SW480 (cell line): ENCODE measurements around the gene ABCF1.

Experiments used
- DNase-seq: peaks from one replicate; pipeline ENCODE4 v3.0.0-alpha.2; 2016; ENCODE audit warnings: low spot score

ABCF1 gene

DNA sequence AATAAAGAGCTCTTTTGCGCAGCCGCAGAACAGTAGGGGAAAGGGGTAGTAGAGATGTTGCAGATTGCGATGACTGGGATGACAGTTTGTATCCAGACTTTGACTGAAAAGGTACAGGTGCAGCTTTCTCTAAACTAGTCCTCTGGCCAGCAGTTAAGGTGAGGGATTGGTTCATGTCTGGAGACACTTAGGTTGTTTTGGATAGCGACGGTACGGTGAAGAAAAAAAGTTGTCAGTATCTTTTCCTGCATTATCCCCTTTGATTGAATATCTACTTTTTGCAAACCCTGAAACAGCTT, 13.6 kb upstream of the ABCF1 start:
- DNase-seq, result no peak

DNA sequence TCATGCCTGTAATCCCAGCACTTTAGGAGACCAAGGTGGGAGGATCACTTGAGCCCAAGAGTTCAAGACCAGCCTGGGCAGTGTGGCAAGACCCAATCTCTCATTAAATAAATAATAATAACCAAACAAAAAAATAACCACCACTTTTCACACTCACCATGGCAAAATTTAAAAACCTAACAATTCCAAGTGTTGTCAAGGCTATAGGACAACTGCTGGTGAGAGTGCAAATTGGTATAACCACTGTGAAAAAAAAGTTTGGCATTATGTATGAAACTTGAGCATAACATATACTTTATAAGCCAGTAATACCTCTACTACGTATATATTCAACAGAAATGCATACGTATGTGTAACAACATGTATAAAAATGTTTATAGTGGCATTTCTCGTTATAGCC, 10.3 kb upstream of the ABCF1 start:
- DNase-seq, result no peak

DNA sequence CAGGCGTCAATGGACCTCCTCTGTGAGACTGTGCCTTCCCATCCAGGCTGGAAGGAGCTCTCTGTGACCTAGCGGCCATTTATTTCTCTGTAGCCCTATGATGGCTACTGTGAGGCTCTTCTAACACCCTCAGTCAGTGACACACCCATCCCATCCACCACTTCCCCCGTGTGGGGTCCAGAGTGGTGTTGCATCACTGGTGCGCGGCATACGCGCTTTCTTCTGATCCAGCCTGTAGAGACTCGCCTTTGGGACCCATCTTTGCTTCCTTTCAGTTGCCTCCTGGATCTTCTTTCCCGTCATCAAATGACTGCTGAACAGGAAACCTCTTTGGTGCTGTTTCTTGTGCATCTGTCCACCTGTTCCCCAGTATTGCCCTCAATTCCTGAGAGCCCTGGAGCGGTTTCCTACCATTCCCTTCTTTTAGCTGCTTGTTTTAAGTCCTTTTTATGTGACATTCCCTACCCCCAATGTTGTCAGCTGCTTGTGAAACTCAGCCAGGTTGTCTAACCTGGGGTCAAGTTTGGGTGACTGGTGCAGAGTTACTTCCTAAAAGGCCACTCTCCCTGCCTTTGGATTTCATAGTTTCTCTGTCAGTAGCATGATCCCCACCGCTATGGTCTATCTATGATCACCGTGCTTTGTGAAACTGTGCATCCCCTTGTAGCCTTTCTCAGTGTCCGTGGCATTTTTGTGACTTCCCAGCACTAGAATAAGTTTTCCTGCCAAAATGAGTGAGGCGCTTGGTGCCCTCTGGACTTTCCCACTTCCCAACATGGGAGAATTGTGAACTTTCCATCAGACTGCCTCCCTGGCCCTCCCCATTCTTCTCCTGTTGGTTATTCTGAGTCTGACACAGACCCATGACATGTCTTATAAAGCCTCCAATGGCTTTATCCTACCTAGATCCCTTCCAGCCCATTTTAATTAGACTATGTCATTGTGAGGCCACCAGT, 8.5 kb upstream of the ABCF1 start:
- DNase-seq, result no peak

DNA sequence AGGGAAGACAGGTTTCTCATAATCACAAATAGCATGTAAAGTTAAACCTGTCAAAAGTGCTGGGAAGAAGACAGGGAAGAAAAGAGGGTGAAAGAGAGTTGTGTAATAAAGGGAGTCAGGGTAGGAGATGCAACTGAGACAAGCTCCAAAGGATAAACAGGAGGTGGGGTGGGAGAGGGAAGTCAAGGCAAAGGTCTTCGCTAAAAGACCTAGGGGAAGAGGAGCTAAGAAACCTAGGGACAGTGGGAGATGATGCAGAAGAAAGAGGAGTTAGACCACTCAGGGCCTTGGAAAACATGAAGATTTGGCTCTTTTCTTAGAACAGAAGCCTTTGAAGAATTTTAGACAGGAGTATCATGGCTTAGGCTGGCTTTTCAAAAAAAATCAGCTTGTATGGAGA, 7.1 kb upstream of the ABCF1 start:
- DNase-seq, result no peak

DNA sequence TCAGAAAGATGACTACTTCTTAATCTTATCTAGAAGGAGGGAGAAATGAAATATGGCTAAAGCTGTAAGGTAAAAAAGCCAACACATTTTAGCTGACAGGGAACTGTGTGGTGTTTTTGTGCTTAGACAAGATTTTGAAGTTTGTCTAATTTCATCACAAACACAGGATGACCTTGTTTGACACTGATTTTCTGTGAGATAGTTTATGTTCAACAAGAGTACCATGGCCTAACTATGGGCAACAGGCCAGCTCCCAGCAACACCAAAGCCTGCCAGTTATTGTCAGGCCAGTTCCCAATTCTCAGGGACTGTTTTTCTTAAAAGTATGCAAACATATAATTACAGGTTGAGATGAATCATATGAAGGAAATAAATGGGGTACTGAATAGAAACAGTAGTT, 5.5 kb upstream of the ABCF1 start:
- no peak for DNase-seq

DNA sequence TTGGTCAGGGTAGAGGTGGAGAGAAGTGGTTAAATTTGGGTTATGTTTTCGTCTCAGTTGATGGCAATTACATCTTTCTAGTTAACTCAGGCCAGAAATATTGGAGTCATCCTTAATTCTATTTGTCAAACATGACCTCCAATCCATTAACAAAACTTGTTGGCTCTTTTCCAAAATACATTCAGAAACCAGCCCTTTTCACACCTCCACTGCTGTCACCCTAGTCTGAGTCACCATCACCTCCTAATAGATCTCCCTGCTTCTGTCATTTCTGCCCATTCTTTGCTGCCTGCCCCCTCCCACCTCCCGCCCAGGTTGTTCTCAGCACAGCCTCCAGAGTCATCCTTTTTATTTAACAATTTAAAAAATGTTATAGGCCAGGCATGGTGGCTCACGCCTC, 3.0 kb upstream of the ABCF1 start:
- DNase-seq, result no peak

DNA sequence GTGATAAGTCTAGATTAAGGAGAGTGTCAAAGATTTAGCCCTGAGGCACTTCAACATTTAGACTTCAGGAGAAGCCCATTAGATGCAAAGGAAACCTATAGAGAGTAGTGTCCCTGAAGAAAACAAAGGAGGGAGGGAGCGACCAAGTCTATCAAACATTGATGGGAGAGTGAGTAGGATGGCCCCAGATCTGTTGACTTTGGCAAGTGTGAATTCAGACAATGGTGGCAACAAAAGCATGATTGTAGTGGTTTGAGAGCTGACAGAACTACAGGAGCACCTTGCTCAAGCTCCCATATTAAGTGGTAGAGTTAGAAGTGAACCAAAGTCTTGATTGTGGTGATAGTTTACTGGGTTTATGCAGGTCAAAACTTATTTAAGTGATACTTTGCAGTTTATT, 979 bp upstream of the ABCF1 start:
- DNase-seq, result no peak

DNA sequence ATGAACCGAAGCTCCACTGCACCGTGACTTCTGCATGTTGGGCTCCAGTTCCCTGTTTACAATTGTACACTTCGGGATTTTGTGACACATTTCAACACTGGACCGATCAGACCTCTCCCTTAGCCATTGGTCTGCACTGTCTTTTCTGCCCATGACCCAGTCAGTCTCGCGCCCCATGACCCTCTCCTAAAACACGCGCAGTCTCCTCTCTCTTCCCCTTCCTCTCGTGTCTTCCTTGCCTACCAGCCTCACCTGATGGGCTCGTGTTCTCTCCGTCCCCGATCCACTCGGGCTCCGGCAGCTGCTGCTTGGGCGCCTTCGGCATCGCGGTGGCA, 535 bp upstream of the ABCF1 start:
- DNase-seq, result peak; percentile 16

DNA sequence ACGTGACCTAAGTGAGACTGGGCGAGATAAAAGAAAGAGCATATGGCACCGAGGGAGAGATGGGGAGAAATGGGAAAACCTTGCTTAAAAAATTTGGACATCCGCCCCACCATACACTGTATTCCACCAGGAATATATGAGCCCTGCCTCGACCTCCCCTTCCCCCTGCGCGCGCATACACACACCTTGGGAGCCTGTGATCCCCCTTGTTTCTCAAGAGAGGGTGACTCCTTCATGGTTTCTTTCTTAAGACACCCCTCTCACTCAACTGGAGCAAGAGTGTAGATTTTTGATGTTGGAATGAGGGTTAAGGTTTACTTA, 480 bp downstream of the ABCF1 start:
- DNase-seq, result no peak

DNA sequence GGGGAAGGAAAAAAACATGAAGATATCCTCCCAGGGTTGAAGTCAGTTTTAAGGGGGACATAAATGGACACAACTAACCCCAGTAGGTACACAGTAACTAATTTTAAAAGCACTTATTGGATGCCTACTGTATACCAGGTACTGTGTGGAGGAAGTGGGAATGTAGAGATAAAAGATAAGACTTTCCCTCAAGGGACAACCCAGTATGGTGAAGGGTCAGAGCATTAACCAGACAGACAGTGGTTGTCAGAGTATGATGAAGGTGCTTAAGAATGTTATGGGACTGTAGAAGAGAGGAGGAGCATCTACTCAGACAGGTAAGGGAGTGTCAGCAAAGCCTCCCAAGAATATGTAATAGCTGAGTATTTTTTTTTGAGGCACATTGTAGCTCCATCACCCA, 906 bp downstream of the ABCF1 start:
- no peak for DNase-seq

DNA sequence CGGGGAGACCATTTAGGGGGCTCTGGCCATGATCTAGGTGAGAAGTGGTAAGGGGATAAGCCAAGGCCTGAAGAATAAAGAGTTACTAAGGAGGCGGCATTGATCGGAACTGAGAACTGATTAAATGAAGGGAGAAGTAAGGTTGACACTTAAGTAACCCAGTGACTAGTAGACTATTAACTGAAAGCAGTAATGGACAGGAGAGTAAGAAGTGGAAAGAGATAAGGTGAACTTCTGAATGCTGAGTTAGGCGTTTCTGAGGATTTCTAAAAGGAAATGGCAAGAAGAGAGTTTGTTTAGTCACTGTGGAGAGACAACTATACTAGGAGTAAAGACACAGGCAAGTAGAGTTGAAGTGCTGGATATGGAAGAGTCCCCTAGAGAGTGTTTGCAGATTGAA, 1.9 kb downstream of the ABCF1 start:
- DNase-seq, result no peak

DNA sequence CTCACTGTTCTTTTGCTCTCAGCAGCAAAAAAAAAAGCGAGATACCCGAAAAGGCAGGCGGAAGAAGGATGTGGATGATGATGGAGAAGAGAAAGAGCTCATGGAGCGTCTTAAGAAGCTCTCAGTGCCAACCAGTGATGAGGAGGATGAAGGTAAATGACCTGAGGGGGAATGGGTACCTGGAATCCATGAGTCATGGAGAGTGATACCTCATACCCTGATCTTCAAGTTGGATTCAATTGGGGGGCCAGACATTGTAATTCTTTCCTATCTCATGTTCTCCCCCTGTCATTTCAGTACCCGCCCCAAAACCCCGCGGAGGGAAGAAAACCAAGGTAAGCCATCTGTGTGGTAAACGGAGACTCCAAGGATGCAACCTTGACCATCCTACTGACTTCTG, 6.8 kb downstream of the ABCF1 start:
- DNase-seq, result no peak

DNA sequence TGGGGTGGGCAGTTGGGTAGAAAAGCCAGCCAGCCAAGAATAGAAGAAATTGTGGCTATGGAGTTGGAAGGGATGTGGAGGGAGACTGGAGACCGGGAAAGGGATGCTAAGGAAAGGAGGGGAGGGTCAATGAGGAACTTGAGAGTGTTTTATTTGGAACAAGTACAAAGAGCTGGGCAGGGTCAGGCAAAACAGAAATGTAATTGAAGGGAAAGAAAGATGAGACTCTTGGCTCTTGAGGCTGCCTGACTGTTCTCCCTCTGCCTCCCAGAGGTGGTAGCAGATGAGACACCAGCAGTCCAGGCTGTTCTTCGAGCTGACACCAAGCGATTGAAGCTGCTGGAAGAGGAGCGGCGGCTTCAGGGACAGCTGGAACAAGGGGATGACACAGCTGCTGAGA, 12.7 kb downstream of the ABCF1 start:
- DNase-seq, result no peak

DNA sequence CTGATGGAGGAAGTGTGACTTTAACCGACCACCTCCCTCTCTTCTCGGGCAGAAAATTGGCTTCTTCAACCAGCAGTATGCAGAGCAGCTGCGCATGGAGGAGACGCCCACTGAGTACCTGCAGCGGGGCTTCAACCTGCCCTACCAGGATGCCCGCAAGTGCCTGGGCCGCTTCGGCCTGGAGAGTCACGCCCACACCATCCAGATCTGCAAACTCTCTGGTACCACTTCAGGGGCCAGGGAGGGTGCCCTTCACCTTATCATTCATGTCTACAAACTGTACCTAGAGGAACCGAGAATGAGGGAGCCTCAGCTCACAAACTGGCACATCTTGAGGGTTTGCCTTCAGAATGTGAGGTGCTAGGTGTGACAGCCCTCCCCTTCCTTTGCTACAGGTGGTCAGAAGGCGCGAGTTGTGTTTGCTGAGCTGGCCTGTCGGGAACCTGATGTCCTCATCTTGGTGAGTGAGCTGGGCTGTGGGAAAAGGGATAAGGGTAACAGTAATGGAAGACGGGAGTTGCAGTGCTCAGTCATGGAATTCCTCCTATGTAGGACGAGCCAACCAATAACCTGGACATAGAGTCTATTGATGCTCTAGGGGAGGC, 18.6 kb downstream of the ABCF1 start:
- no peak for DNase-seq

DNA sequence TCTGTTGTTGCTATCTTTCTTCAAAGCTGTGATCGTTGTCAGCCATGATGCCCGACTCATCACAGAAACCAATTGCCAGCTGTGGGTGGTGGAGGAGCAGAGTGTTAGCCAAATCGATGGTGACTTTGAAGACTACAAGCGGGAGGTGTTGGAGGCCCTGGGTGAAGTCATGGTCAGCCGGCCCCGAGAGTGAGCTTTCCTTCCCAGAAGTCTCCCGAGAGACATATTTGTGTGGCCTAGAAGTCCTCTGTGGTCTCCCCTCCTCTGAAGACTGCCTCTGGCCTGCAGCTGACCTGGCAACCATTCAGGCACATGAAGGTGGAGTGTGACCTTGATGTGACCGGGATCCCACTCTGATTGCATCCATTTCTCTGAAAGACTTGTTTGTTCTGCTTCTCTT, 19.3 kb downstream of the ABCF1 start:
- no peak for DNase-seq

DNA sequence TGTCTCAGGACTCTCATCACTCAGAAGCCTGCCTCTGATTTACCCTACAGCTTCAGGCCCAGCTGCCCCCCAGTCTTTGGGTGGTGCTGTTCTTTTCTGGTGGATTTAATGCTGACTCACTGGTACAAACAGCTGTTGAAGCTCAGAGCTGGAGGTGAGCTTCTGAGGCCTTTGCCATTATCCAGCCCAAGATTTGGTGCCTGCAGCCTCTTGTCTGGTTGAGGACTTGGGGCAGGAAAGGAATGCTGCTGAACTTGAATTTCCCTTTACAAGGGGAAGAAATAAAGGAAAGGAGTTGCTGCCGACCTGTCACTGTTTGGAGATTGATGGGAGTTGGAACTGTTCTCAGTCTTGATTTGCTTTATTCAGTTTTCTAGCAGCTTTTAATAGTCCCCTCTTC, 19.8 kb downstream of the ABCF1 start:
- no peak for DNase-seq

DNA sequence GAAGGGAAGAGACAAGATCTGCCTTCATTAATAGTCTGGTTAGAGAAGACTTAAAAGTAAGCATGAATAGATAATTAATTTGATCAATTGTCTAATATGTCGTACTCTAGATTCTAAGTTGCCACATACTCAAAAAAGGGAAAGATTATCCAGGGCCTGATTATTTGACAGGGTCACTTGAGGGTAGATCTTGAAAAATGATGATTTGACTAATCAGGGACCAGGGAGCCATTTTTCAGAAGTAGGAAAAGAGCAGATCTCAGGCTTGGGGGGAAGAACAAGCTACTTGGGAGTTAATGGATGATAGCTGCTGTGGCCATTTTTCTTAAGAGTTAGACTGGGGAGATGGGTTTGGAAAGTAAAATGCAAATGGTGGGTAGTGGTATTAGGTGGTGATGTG, 21.0 kb downstream of the ABCF1 start:
- DNase-seq, result no peak

DNA sequence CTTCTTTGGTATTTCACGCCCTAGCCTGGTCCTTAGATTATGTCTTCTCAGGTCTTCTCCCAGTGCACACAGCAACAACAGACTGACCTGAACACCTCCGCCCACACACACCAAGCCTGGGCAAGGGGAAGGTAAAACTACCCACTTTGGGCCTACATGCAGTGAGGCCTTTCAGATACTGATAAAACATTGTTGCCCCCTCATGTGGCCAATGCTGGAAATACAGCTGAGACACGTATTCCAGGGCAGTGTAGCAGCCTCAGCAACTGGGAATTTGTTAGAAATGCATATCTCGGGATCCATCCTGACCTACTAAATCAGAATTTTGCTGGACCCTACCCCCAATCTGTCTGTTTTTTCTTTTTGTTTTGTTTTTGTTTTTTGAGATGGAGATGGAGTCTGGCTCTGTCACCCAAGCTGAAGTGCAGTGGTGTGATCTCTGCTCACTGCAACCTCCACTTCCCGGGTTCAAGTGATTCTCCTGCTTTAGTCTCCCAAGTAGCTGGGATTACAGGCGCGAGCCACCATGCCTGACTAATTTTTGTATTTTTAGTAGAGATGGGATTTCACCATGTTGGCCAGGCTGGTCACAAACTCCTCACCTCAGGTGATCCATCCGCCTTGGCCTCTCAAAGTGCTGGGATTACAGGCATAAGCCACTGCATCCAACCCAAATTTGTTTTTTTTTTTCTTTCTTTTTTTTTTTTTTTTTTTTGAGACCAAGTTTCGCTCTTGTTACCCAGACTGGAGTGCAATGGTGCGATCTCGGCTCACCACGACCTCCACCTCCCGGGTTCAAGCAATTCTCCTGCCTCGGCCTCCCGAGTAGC, 26.3 kb downstream of the ABCF1 start:
- peak; percentile 64 for DNase-seq

DNA sequence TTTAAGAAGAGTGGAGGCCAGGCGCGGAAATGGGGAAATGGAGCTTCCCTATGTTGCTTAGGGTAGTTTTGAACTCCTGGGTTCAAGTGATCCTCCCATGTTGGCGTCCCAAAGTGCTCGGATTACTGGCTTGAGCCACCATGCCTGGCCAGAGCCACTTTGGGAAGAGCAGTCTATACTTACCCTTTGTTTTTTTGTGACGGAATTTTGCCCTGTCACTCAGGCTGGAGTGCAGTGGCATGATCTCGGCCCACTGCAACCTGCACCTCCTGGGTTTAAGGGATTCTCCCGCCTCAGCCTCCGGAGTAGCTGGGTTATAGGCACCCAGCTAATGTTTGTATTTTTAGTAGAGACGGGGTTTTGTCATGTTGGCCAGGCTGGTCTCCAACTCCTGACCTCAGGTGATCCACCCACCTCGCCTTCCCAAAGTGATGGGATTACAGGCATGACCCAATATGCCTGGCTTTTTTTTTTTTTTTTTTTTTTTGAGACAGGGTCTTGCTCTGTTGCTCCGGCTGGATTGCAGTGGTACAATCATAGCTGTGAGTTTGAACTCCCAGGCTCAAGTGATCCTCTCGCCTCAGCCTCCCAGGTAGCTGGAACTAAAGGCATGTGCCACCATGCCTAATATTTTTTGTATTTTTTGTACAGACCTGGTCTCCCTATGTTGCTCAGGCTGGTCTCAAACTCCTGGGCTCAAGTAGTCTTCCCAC, 27.8 kb downstream of the ABCF1 start:
- DNase-seq, result no peak

DNA sequence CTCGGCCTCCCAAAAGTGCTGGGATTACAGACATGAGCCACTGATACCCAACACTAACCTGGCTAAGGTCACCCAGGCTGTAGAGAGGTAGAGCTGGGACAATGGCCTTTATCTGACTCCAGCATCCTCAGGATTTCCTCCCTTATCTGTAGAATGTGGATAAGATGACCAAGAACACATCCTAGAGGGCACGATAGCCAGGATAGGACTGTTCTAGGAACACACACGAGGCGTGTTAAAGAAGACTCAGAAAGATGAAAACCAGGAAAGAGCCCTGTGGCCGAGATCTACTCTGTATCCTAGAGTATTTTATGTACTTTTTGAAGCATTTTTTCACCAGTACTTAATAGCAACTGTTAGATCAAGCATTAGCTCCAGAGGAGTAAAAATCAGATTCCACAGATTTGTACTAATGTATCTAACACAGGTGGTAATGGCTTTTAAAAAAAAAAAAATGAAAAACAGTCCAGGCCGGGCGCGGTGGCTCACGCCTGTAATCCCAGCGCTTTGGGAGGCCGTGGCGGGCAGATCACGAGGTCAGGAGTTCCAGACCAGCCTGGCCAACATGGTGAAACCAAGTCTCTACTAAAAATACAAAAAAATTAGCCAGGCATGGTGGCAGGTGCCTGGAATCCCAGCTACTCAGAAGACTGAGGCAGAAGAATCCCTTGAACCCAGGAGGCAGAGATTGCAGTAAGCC, 28.5 kb downstream of the ABCF1 start:
- no peak for DNase-seq

DNA sequence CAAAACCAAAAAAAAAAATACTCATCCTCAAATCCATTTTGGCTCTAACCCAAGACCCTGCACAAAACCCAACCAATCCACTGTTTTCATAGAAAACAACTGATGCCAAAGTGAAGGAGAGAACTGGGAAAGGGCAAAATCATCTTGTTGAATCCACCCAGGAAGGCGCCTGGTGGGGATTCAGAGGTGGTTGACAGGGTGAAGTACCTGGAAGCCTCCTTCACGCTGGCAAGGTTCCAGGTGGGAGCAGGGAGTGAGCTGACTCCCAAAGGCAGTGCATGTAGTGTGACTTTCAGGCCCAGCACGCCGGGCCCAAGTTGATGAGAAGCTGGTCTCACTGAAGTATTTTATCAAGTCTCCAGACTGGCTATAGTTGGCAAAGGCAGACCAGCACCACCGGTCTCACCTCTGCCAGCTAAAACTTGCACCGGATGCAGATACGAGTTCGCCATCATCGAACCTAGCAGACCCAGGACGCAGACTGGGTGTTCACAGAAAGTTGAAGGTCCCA, 29.3 kb downstream of the ABCF1 start:
- no peak for DNase-seq

DNA sequence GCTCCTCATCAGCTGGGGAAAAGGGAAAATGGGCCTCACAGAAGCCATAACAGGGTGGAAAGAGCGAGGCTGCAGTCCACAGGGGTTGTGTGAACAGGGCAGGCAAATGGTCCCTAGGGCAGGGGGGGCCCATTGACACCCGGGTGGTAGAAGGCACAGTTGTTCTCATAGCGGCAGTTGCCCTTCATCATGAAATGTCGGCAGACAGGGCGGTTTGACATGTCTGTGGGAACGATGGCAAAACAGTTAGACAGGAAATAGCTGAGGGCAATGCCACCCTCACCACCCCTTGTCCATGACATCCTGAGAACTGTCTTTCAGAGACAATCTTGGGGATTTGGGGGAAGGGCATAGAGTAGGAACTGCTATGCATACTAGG, 30.2 kb downstream of the ABCF1 start:
- DNase-seq, result no peak
